H1 (cell line): ENCODE measurements around the gene EML4. TPM values are rescaled to one million over a fixed set of nuclear protein-coding genes. Genes with fewer than 3 reads are reported as not detected.

ENCODE experiments used
- CTCF ChIA-PET: fragments of 300-600 bp; sonication (Branson Sonifier 250); formaldehyde crosslinking; loops from one replicate; lab custom pipeline; 2021; ENCODE audit not compliant: partially characterized antibody; lab: Charles Lee
- POLR2A ChIA-PET: fragments of 300-600 bp; sonication (Branson Sonifier 250); formaldehyde crosslinking; loops from one replicate; lab custom pipeline; 2021; ENCODE audit warnings: inconsistent platforms; ENCODE audit not compliant: partially characterized antibody; lab: Charles Lee
- DNase-seq, 2 experiments: peaks; one replicate each; pipeline versions ENCODE4 v3.0.0 to v3.0.0-alpha.2; 2010 to 2022; ENCODE audit warnings: low spot score in 2 of 2, low read depth in 1 of 2, mixed read lengths in 1 of 2
- FAIRE-seq: peaks from 2 replicates; lab custom pipeline; 2011; peaks lifted over from hg19 to GRCh38; lab: Jason Lieb, UNC
- H2AFZ ChIP-seq: 2 replicates; pipeline ENCODE4 v1.8.1; 2012; ENCODE audit warnings: low read length, inconsistent platforms
- H2AK5ac ChIP-seq: 2 replicates; pipeline ENCODE4 v1.6.1; 2013; ENCODE audit warnings: low read depth, low read length
- H2BK120ac ChIP-seq: replicated peaks from 2 replicates; pipeline ENCODE3; 2013; ENCODE audit warnings: low read depth, low read length, inconsistent platforms
- H2BK12ac ChIP-seq: 2 replicates; pipeline ENCODE4 v1.6.1; 2013; ENCODE audit warnings: low read depth, low read length
- H2BK15ac ChIP-seq: 2 replicates; pipeline ENCODE4 v1.6.1; 2013; ENCODE audit warnings: low read length
- H2BK20ac ChIP-seq: 2 replicates; pipeline ENCODE4 v1.6.1; 2013; ENCODE audit warnings: low read length
- H2BK5ac ChIP-seq: 2 replicates; pipeline ENCODE4 v1.6.1; 2013; ENCODE audit warnings: low read depth, low read length
- H3K14ac ChIP-seq: 2 replicates; pipeline ENCODE4 v1.6.1; 2013; ENCODE audit warnings: inconsistent platforms; ENCODE audit not compliant: insufficient read length
- H3K18ac ChIP-seq: 2 replicates; pipeline ENCODE4 v1.6.1; 2013; ENCODE audit warnings: low read length; ENCODE audit errors: extremely low read depth
- H3K23ac ChIP-seq: 2 replicates; pipeline ENCODE4 v1.6.1; 2013; ENCODE audit warnings: inconsistent platforms; ENCODE audit not compliant: insufficient read length
- H3K23me2 ChIP-seq: 2 replicates; pipeline ENCODE4 v1.6.1; 2013; ENCODE audit warnings: low read depth, low read length
- H3K27ac ChIP-seq: 2 replicates; pipeline ENCODE4 v1.6.1; 2011; ENCODE audit warnings: low read depth, low read length, inconsistent platforms
- H3K27me3 ChIP-seq, 4 experiments: replicated peaks in 1 of 4; 1 replicate in 1 of 4; 2 replicates in 3 of 4; pipeline versions ENCODE4 v1.6.1 to v1.8.1; 2011 to 2013; ENCODE audit warnings: low read length in 3 of 4, mild to moderate bottlenecking in 3 of 4, inconsistent platforms in 2 of 4, mixed read lengths in 2 of 4, moderate library complexity in 1 of 4; ENCODE audit not compliant: control insufficient read depth in 3 of 4, insufficient read depth in 3 of 4; ENCODE audit errors: extremely low read depth in 1 of 4
- H3K36me3 ChIP-seq, 4 experiments: 2 replicates each; pipeline versions ENCODE4 v1.6.1 to v1.8.1; 2011 to 2013; ENCODE audit warnings: mild to moderate bottlenecking in 4 of 4, low read length in 3 of 4, moderate library complexity in 2 of 4, control low read depth in 1 of 4, inconsistent platforms in 1 of 4; ENCODE audit not compliant: insufficient read depth in 4 of 4, control insufficient read depth in 2 of 4
- H3K4ac ChIP-seq: replicated peaks from 2 replicates; pipeline ENCODE3; 2013; ENCODE audit warnings: low read length, low read depth, mixed read lengths, inconsistent platforms; ENCODE audit not compliant: insufficient read length
- H3K4me1 ChIP-seq, 4 experiments: replicated peaks in 1 of 4; 1 replicate in 1 of 4; 2 replicates in 3 of 4; pipeline versions ENCODE4 v1.6.1 to v1.8.1; 2011 to 2013; ENCODE audit warnings: low read length in 3 of 4, inconsistent platforms in 2 of 4, mixed read lengths in 1 of 4; ENCODE audit not compliant: insufficient read depth in 4 of 4, control insufficient read depth in 3 of 4
- H3K4me2 ChIP-seq, 2 experiments: 2 replicates each; pipeline versions ENCODE4 v1.6.1 to v1.8.1; 2011 to 2013; ENCODE audit warnings: low read depth in 2 of 2, low read length in 2 of 2, control low read depth in 1 of 2, inconsistent platforms in 1 of 2, mild to moderate bottlenecking in 1 of 2; ENCODE audit not compliant: insufficient read depth in 1 of 2
- H3K4me3 ChIP-seq, 4 experiments: fragments of 200-600, 300-600 bp in 1 of 4; sonication (generic), shearing (Covaris generic), sonication (Bioruptor Twin) in 1 of 4; 2 replicates each; pipeline versions ENCODE4 v1.5.1 to v1.8.1; 2011 to 2016; ENCODE audit warnings: low read length in 4 of 4, low read depth in 3 of 4, control low read depth in 2 of 4, inconsistent platforms in 2 of 4, mild to moderate bottlenecking in 2 of 4, mixed read lengths in 1 of 4, moderate library complexity in 1 of 4; ENCODE audit not compliant: insufficient read depth in 2 of 4; ENCODE audit errors: extremely low read depth in 1 of 4
- H3K56ac ChIP-seq: replicated peaks from 2 replicates; pipeline ENCODE3; 2013; ENCODE audit warnings: low read depth, mild to moderate bottlenecking, mixed read lengths, low read length, inconsistent platforms; ENCODE audit not compliant: insufficient read length
- H3K79me1 ChIP-seq: 2 replicates; pipeline ENCODE4 v1.6.1; 2013; ENCODE audit warnings: low read depth, low read length, control low read depth
- H3K79me2 ChIP-seq, 2 experiments: 2 replicates each; pipeline versions ENCODE4 v1.6.1 to v1.8.1; 2012 to 2013; ENCODE audit warnings: low read length in 2 of 2, mild to moderate bottlenecking in 2 of 2, inconsistent platforms in 1 of 2; ENCODE audit not compliant: insufficient read depth in 2 of 2, control insufficient read depth in 1 of 2
- H3K9ac ChIP-seq, 4 experiments: replicated peaks in 1 of 4; 1 replicate in 1 of 4; 2 replicates in 3 of 4; pipeline versions ENCODE4 v1.6.1 to v1.8.1; 2011 to 2013; ENCODE audit warnings: low read depth in 3 of 4, low read length in 3 of 4, control low read depth in 2 of 4, mild to moderate bottlenecking in 2 of 4, moderate library complexity in 2 of 4, inconsistent platforms in 1 of 4; ENCODE audit errors: extremely low read depth in 1 of 4
- H3K9me3 ChIP-seq, 2 experiments: 2 replicates each; pipeline versions ENCODE4 v1.6.1 to v1.8.1; 2012 to 2013; ENCODE audit warnings: mild to moderate bottlenecking in 2 of 2, moderate library complexity in 2 of 2, control low read depth in 1 of 2, inconsistent platforms in 1 of 2, low read depth in 1 of 2, low read length in 1 of 2, mixed read lengths in 1 of 2; ENCODE audit not compliant: insufficient read depth in 2 of 2
- H4K20me1 ChIP-seq, 2 experiments: replicated peaks in 1 of 2; 2 replicates each; pipeline versions ENCODE3 to v1.8.1; 2011 to 2013; ENCODE audit warnings: inconsistent platforms in 2 of 2, low read length in 2 of 2, mild to moderate bottlenecking in 1 of 2; ENCODE audit not compliant: insufficient read depth in 2 of 2, control insufficient read depth in 1 of 2
- H4K5ac ChIP-seq: 2 replicates; pipeline ENCODE4 v1.6.1; 2013; ENCODE audit warnings: low read length, low read depth, mixed read lengths, inconsistent platforms; ENCODE audit not compliant: insufficient read length
- H4K8ac ChIP-seq: 2 replicates; pipeline ENCODE4 v1.8.0; 2013; ENCODE audit warnings: mild to moderate bottlenecking, moderate library complexity, low read length, inconsistent platforms; ENCODE audit not compliant: insufficient read depth; ENCODE audit errors: extremely low read depth
- H4K91ac ChIP-seq: replicated peaks from 2 replicates; pipeline ENCODE3; 2013; ENCODE audit warnings: low read length, mixed read lengths, inconsistent platforms; ENCODE audit not compliant: insufficient read length
- POLR2A ChIP-seq, 2 experiments: IDR thresholded peaks; 1 replicate in 1 of 2; 2 replicates in 1 of 2; pipeline ENCODE4 v1.6.1; 2011; ENCODE audit warnings: low read depth in 2 of 2, low read length in 2 of 2, mild to moderate bottlenecking in 2 of 2; ENCODE audit errors: control extremely low read depth in 1 of 2
- WGBS, 2 experiments: shearing (Covaris generic) in 1 of 2; methylation state at CpG; one replicate each; pipeline versions ENCODE4 v1.1.6 to v1.1.7; 2013 to 2015; ENCODE audit warnings: low lambda C conversion rate in 2 of 2, mixed read lengths in 2 of 2, inconsistent platforms in 1 of 2, low coverage in 1 of 2, missing lambda C conversion rate in 1 of 2; ENCODE audit not compliant: insufficient replicate concordance in 2 of 2, insufficient coverage in 1 of 2, insufficient read length in 1 of 2; ENCODE audit errors: extremely low coverage in 1 of 2, missing lambda C conversion rate in 1 of 2; 5-methylcytosine and 5-hydroxymethylcytosine counted together
- polyA plus RNA-seq, 7 experiments: library from polyadenylated mRNA; depleted of rRNA in 3 of 7; stranded (reverse) in 5 of 7; unstranded in 2 of 7; fragments of >200 nt in 5 of 7; fragments of 200-250 nt in 2 of 7; gene quantifications; 1 replicate in 5 of 7; 2 replicates in 1 of 7; 4 replicates in 1 of 7; pipeline versions ENCODE4 v1.2.1 to v1.2.3, GENCODE V29; 2011 to 2013; ENCODE audit warnings: missing spikeins in 2 of 7, mixed read lengths in 2 of 7
- total RNA-seq: library from RNA; stranded (reverse); fragmentation: NEBNext Ultra II Directional; extraction: Animal tissue kit (Norgen Biotek cat#: 25700); gene quantifications from 2 replicates; pipeline ENCODE4 v1.2.1, GENCODE V29; 2021

The EML4 gene
- total and polyA plus RNA-seq, 2 of the 8 experiments (the other 6 are each of a cell fraction or from before 2014, with no cell fraction given) = 50.1 to 104 TPM

DNA sequence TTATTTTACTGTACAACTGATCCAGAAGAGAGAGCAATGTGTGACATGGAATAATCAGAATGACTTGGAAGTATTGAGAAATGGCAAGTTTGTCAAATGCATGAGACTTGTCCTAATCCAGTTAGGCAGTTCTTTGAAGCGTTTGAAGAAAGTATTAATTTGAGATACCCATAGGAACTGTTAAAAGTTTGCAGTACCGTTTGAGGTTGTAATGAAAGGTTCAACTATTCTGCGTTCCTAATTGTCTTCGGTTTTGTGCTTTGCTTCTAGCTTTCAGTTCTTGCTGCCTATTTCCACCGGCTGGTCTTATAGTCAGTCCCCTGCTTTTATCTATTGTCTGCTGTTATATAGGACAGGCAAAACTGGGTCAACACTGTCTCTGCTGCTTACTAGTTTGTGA lies 150.1 kb downstream of the EML4 start:
- no peak overlapping the region for H2AK5ac ChIP-seq
- H2BK120ac ChIP-seq = no peak overlapping the region
- H3K56ac ChIP-seq = no peak overlapping the region
- ChIA-PET POLR2A (interaction anchor here (1.3 kb wide), 1 partner anchor 10 kb away, joined by 4 read pairs; no protein-coding TSS in a partner anchor), CTCF (interaction anchor here (0.8 to 2.0 kb wide), 3 partner anchors 9 to 245 kb away, joined by 3 to 8 read pairs (median 4); no protein-coding TSS in a partner anchor)
- no peak overlapping the region for H4K91ac ChIP-seq
- H3K9me3 ChIP-seq = no peaks in the 10 kb centered on the region
- H3K4me1 ChIP-seq = no peaks in the 10 kb centered on the region
- H2BK20ac ChIP-seq = no peak overlapping the region
- no peak overlapping the region for H3K23ac ChIP-seq
- no peak overlapping the region for H3K27ac ChIP-seq
- no peak overlapping the region for H2BK12ac ChIP-seq
- DNase-seq (no peak), FAIRE-seq (no peak)
- 93% methylated on average over 5 of the region's 5 CpGs; no CpG with 5 or more reads in 1 of the 2 experiments for WGBS, 2 experiments
- no peaks in the 10 kb centered on the region for H3K79me2 ChIP-seq
- peaks cover 0 to 37% (median 14%) of the 10 kb centered on the region in 4 experiments; a peak in 5 of 8 replicates for H3K36me3 ChIP-seq
- no peaks in the 10 kb centered on the region for H3K79me1 ChIP-seq
- no peaks in the 10 kb centered on the region for H3K27me3 ChIP-seq
- no peaks in the 10 kb centered on the region for H3K23me2 ChIP-seq
- H4K5ac ChIP-seq = no peak overlapping the region
- no peak overlapping the region for H3K4me2 ChIP-seq
- H2AFZ ChIP-seq = no peak overlapping the region
- H3K9ac ChIP-seq = no peak overlapping the region
- H4K8ac ChIP-seq = no peak overlapping the region
- no peak overlapping the region for H3K18ac ChIP-seq
- peaks cover 0 to 1% of the 10 kb centered on the region in 2 experiments for H4K20me1 ChIP-seq
- no peak overlapping the region for H3K14ac ChIP-seq
- H3K4ac ChIP-seq = no peak overlapping the region
- H2BK5ac ChIP-seq = no peak overlapping the region
- H2BK15ac ChIP-seq = no peak overlapping the region
- H3K4me3 ChIP-seq = no peak overlapping the region
- no peak for TF ChIP-seq POLR2A (IDR thresholded peaks at IDR 0.05; ENCODE audit: control extremely low read depth in 1 of 2, low read depth in 2 of 2, low read length in 2 of 2)
